Caco-2 (cell line): ENCODE measurements around the gene GALR3. TPM values are rescaled to one million over a fixed set of nuclear protein-coding genes. Genes with fewer than 3 reads are reported as not detected.

ENCODE experiments used
- BruUV-seq: library from RNA; stranded (reverse); fragments of 400-500 nt; replicated peaks from 2 replicates; lab custom pipeline; 2021; lab: Mats Ljungman, UMichigan
- CTCF ChIA-PET: fragments of 300-600 bp; sonication (Branson Sonifier 250); formaldehyde crosslinking; loops from one replicate; lab custom pipeline; 2022; ENCODE audit warnings: antibody characterized with exemption; lab: Charles Lee
- POLR2A ChIA-PET: fragments of 300-600 bp; sonication (Branson Sonifier 250); formaldehyde crosslinking; loops from one replicate; lab custom pipeline; 2022; ENCODE audit warnings: antibody characterized with exemption; lab: Charles Lee
- DNase-seq, 2 experiments: peaks; one replicate each; pipeline versions ENCODE4 v3.0.0 to v3.0.0-alpha.2; 2020 to 2022
- H3K27me3 ChIP-seq: replicated peaks from 2 replicates; pipeline ENCODE4 v1.6.0; 2011; ENCODE audit warnings: low read length; ENCODE audit not compliant: control insufficient read depth, insufficient read depth
- H3K36me3 ChIP-seq: 2 replicates; pipeline ENCODE4 v1.5.1; 2011; ENCODE audit warnings: low read length; ENCODE audit not compliant: control insufficient read depth, insufficient read depth
- H3K4me1 ChIP-seq: fragments of 250-450 bp; sonication (Bioruptor Pico); 2 replicates; pipeline ENCODE4 v1.5.1; 2020; ENCODE audit warnings: mild to moderate bottlenecking
- H3K4me3 ChIP-seq: 2 replicates; pipeline ENCODE4 v1.5.1; 2011; ENCODE audit warnings: low read depth, mild to moderate bottlenecking, control low read depth, low read length
- H3K9me3 ChIP-seq: fragments of 250-450 bp; sonication (Bioruptor Pico); 2 replicates; pipeline ENCODE4 v1.5.1; 2020; ENCODE audit warnings: mild to moderate bottlenecking, moderate library complexity
- H3K27ac Mint-ChIP-seq: one replicate; pipeline ENCODE4 v1.8.0; 2022; ENCODE audit warnings: mixed read lengths; ENCODE audit not compliant: unreplicated experiment
- H3K27me3 Mint-ChIP-seq: one replicate; pipeline ENCODE4 v1.8.0; 2022; ENCODE audit warnings: mixed read lengths; ENCODE audit not compliant: insufficient read depth, unreplicated experiment
- H3K36me3 Mint-ChIP-seq: one replicate; pipeline ENCODE4 v1.8.0; 2022; ENCODE audit warnings: mild to moderate bottlenecking, mixed read lengths; ENCODE audit not compliant: insufficient read depth, unreplicated experiment
- H3K4me1 Mint-ChIP-seq: one replicate; pipeline ENCODE4 v1.8.0; 2022; ENCODE audit warnings: low read depth, mixed read lengths; ENCODE audit not compliant: unreplicated experiment
- H3K4me3 Mint-ChIP-seq: one replicate; pipeline ENCODE4 v1.8.0; 2022; ENCODE audit warnings: mild to moderate bottlenecking, moderate library complexity, mixed read lengths; ENCODE audit not compliant: unreplicated experiment
- H3K9me3 Mint-ChIP-seq: one replicate; pipeline ENCODE4 v1.8.0; 2022; ENCODE audit warnings: mixed read lengths; ENCODE audit not compliant: unreplicated experiment
- CTCF ChIP-seq, 2 experiments: fragments of 200-600 bp in 1 of 2; IDR thresholded peaks; 1 replicate in 1 of 2; 2 replicates in 1 of 2; pipeline versions ENCODE4 v1.5.1 to v1.8.0; 2011 to 2022; ENCODE audit warnings: antibody characterized with exemption in 1 of 2, control low read depth in 1 of 2, inconsistent platforms in 1 of 2, low read depth in 1 of 2, low read length in 1 of 2, mild to moderate bottlenecking in 1 of 2, moderate library complexity in 1 of 2; ENCODE audit not compliant: insufficient read depth in 1 of 2, severe bottlenecking in 1 of 2, unreplicated experiment in 1 of 2
- intact Hi-C: fragments of 100-400 bp; cut with micrococcal nuclease; formaldehyde crosslinking; loops from one replicate; pipeline ENCODE4 v1.10.0; 2022; ENCODE audit not compliant: unreplicated experiment
- total RNA-seq: library from RNA; stranded (reverse); gene quantifications from 2 replicates; pipeline ENCODE4 v1.2.3, GENCODE V29; 2022

Gene GALR3
- total RNA-seq, 1 experiment from 2014 or later: 0.27 TPM

DNA sequence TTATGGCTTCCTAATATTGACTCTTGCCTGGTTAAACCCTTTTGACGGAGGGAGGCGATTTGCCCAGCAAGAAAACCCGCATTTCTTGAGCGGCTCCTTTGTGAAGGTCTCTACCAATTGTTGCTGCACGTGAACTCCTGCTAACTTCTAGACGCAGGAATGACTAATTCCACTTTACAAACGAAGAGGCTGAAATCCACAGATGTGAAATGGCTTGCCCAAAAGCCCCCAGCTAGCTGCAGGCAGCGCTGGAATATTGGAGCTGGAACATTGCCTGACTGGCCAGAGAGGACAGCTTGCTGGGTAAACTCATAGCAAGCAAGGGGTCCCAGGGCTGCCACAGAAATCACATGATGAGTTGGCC, 14.9 kb upstream of the GALR3 start:
- H3K4me1 ChIP-seq: peaks cover 12% of the 10 kb centered on the region
- H3K36me3 ChIP-seq: no peaks in the 10 kb centered on the region; the same call in 1 of the 2 replicates
- no peaks in the 10 kb centered on the region for H3K27me3 ChIP-seq
- no peaks in the 10 kb centered on the region for H3K9me3 Mint-ChIP-seq
- H3K27me3 Mint-ChIP-seq: no peaks in the 10 kb centered on the region
- no peaks in the 10 kb centered on the region for H3K9me3 ChIP-seq
- no peak for TF ChIP-seq CTCF (IDR thresholded peaks at IDR 0.05; ENCODE audit: insufficient read depth in 1 of 2, low read depth in 1 of 2, low read length in 1 of 2, severe bottlenecking in 1 of 2, unreplicated experiment in 1 of 2)
- peak overlapping the region; percentile 46 for H3K4me3 ChIP-seq
- H3K27ac Mint-ChIP-seq: peak overlapping the region; percentile 92
- peaks cover 20% of the 10 kb centered on the region for H3K4me1 Mint-ChIP-seq
- H3K4me3 Mint-ChIP-seq: peak overlapping the region; percentile 90
- DNase-seq: no peak
- CTCF ChIA-PET: interaction anchor here (0.5 to 1.3 kb wide), 4 partner anchors 9 to 547 kb away, joined by 3 to 12 read pairs (median 6); no protein-coding TSS in a partner anchor
- POLR2A ChIA-PET: interaction anchor here (0.6 to 2.0 kb wide), 9 partner anchors 10 to 825 kb away, joined by 4 to 19 read pairs (median 7); partner anchors contain the start of genes ANKRD54, C22orf23, MAFF and POLR2F
- intact Hi-C loops: loop anchor here (10.0 kb wide), 1 partner anchor 147 kb away; the partner anchor contains the start of genes C22orf23 and POLR2F
- BruUV-seq: no TSS peak
- peaks cover 83% of the 10 kb centered on the region for H3K36me3 Mint-ChIP-seq

DNA sequence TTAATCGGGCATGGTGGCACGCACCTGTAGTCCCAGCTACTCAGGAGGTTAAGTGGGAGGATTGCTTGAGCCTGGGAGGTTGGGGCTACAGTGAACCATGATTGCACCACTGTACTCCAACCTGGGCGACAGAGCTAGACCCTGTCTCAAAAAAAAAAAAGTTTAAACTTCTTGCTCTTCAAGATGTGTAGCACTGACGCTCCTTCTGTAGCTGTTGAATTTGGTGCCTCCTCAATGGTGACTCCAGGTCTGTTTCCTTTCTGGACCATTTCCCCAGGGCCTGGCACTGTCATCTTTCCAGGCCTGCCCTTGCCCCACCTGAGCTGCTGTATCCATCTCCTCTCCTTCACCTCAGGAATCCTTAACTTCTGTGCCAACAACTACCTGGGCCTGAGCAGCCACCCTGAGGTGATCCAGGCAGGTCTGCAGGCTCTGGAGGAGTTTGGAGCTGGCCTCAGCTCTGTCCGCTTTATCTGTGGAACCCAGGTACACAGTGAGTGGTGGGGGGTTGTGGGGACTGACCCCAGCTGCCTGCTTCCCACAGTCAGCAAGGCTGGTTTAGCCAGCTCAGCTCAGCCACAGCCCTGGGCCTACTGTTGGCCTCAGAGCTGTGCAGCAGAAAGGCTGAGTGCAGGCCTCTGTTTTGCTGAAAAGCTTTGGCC, 13.4 kb upstream of the GALR3 start:
- Histone ChIP-seq H3K27me3 (no peaks in the 10 kb centered on the region), H3K9me3 (no peaks in the 10 kb centered on the region), H3K4me1 (no peaks in the 10 kb centered on the region), H3K4me3 (no peak overlapping the region), H3K36me3 (peaks cover under 1% of the 10 kb centered on the region; the same call in 1 of the 2 replicates)
- peak overlapping the region; percentile 38 for H3K4me3 Mint-ChIP-seq
- TF ChIP-seq CTCF (IDR thresholded peaks at IDR 0.05; ENCODE audit: insufficient read depth in 1 of 2, low read depth in 1 of 2, low read length in 1 of 2, severe bottlenecking in 1 of 2, unreplicated experiment in 1 of 2): no peak
- H3K27ac Mint-ChIP-seq: no peak overlapping the region
- no peak for DNase-seq
- peaks cover 14% of the 10 kb centered on the region for H3K4me1 Mint-ChIP-seq
- POLR2A ChIA-PET: interaction anchor here (0.6 to 0.7 kb wide), 3 partner anchors 26 to 521 kb away, joined by 3 to 7 read pairs (median 3); no protein-coding TSS in a partner anchor
- peaks cover 83% of the 10 kb centered on the region for H3K36me3 Mint-ChIP-seq
- intact Hi-C loops: loop anchor here (10.0 kb wide), 1 partner anchor 145 kb away; the partner anchor contains the start of genes C22orf23 and POLR2F
- no TSS peak for BruUV-seq
- no peaks in the 10 kb centered on the region for H3K27me3 Mint-ChIP-seq
- CTCF ChIA-PET: interaction anchor here (0.6 kb wide), 1 partner anchor 136 kb away, joined by 3 read pairs; no protein-coding TSS in a partner anchor
- no peaks in the 10 kb centered on the region for H3K9me3 Mint-ChIP-seq

GRCh38 chr22:37811867-37812266, 11.3 kb upstream of the GALR3 start:
- Histone ChIP-seq H3K36me3 (peaks cover 1% of the 10 kb centered on the region), H3K4me3 (no peak overlapping the region), H3K27me3 (no peaks in the 10 kb centered on the region), H3K9me3 (no peaks in the 10 kb centered on the region), H3K4me1 (no peaks in the 10 kb centered on the region)
- no TSS peak for BruUV-seq
- intact Hi-C loops: no loop called here
- no peaks in the 10 kb centered on the region for H3K4me1 Mint-ChIP-seq
- H3K27me3 Mint-ChIP-seq: no peaks in the 10 kb centered on the region
- CTCF ChIA-PET: no interaction called here
- no peaks in the 10 kb centered on the region for H3K9me3 Mint-ChIP-seq
- H3K36me3 Mint-ChIP-seq: peaks cover 76% of the 10 kb centered on the region
- POLR2A ChIA-PET: interaction anchor here (0.7 kb wide), 1 partner anchor 210 kb away, joined by 3 read pairs; no protein-coding TSS in a partner anchor
- H3K4me3 Mint-ChIP-seq: no peak overlapping the region
- DNase-seq: no peak
- no peak overlapping the region for H3K27ac Mint-ChIP-seq
- no peak for TF ChIP-seq CTCF (IDR thresholded peaks at IDR 0.05; ENCODE audit: insufficient read depth in 1 of 2, low read depth in 1 of 2, low read length in 1 of 2, severe bottlenecking in 1 of 2, unreplicated experiment in 1 of 2)
